B cell (primary cell): ENCODE results near the gene ELL. TPM values are rescaled to one million over a fixed set of nuclear protein-coding genes. Genes with fewer than 3 reads are reported as not detected.

Experiments
- ATAC-seq: fragments of 200-7000 bp; cut with Tn5 transposase; one replicate; pipeline ENCODE4 v1.10.0; 2021; ENCODE audit warnings: low read depth, mild to moderate bottlenecking, moderate number of reproducible peaks, moderate library complexity
- CTCF ChIA-PET: fragments of 350-600 bp; sonication (Branson Sonifier 250); formaldehyde crosslinking; loops from one replicate; lab custom pipeline; 2021; ENCODE audit warnings: antibody characterized with exemption, inconsistent platforms; lab: Charles Lee
- POLR2A ChIA-PET: fragments of 350-600 bp; sonication (Branson Sonifier 250); formaldehyde crosslinking; loops from one replicate; lab custom pipeline; 2021; ENCODE audit warnings: antibody characterized with exemption; lab: Charles Lee
- DNase-seq: peaks from one replicate; pipeline ENCODE4 v3.0.0; 2013
- H2AFZ ChIP-seq: 2 replicates; pipeline ENCODE4 v1.6.1; 2012; ENCODE audit warnings: mild to moderate bottlenecking, low read depth, low read length; ENCODE audit not compliant: insufficient read depth, poor library complexity, severe bottlenecking
- H3K27ac ChIP-seq, 2 donors: 1 replicate in 1 of 2; 2 replicates in 1 of 2; pipeline ENCODE4 v1.5.1; 2012 to 2013; ENCODE audit warnings: low read length in 2 of 2, mild to moderate bottlenecking in 2 of 2, moderate library complexity in 1 of 2
- H3K27me3 ChIP-seq, 4 experiments: fragments of 200-600 bp in 1 of 4; sonication (generic) in 1 of 4; replicated peaks in 1 of 4; 1 replicate in 2 of 4; 2 replicates in 2 of 4; pipeline versions ENCODE4 v1.6.1 to v1.7.0; 2013 to 2016; ENCODE audit warnings: low read length in 3 of 4, mild to moderate bottlenecking in 2 of 4, mixed read lengths in 1 of 4, moderate library complexity in 1 of 4; ENCODE audit not compliant: insufficient read depth in 4 of 4, control insufficient read depth in 3 of 4; ENCODE audit errors: control extremely low read depth in 1 of 4
- H3K36me3 ChIP-seq, 2 experiments: replicated peaks in 1 of 2; 1 replicate in 1 of 2; 2 replicates in 1 of 2; pipeline versions ENCODE4 v1.6.1 to v1.7.1; 2013; ENCODE audit warnings: low read length in 1 of 2; ENCODE audit not compliant: insufficient read depth in 2 of 2, control insufficient read depth in 1 of 2; ENCODE audit errors: control extremely low read depth in 1 of 2, extremely low read depth in 1 of 2
- H3K4me1 ChIP-seq, 2 donors: fragments of 200-600 bp in 1 of 2; sonication (generic) in 1 of 2; 1 replicate in 1 of 2; 2 replicates in 1 of 2; pipeline versions ENCODE4 v1.5.1 to v1.6.1; 2013 to 2017; ENCODE audit warnings: low read length in 2 of 2; ENCODE audit not compliant: control insufficient read depth in 2 of 2, insufficient read depth in 2 of 2
- H3K4me2 ChIP-seq: replicated peaks from 2 replicates; pipeline ENCODE3; 2012; ENCODE audit warnings: mild to moderate bottlenecking, low read depth, low read length; ENCODE audit not compliant: poor library complexity, severe bottlenecking
- H3K4me3 ChIP-seq, 5 experiments: fragments of 200-600 bp in 1 of 5; sonication (generic) in 1 of 5; 1 replicate in 3 of 5; 2 replicates in 2 of 5; pipeline versions ENCODE4 v1.5.1 to v1.7.0; 2011 to 2016; ENCODE audit warnings: low read length in 4 of 5, mild to moderate bottlenecking in 4 of 5, low read depth in 2 of 5, control low read depth in 1 of 5, moderate library complexity in 1 of 5; ENCODE audit not compliant: insufficient read depth in 1 of 5; ENCODE audit errors: control extremely low read depth in 1 of 5, extremely low read depth in 1 of 5
- H3K79me2 ChIP-seq: fragments of 200-600 bp; sonication (generic); one replicate; pipeline ENCODE4 v1.6.0; 2016; ENCODE audit warnings: low read length; ENCODE audit not compliant: control insufficient read depth, insufficient read depth
- H3K9ac ChIP-seq: fragments of 200-600 bp; sonication (generic); 2 replicates; pipeline ENCODE4 v1.6.1; 2017; ENCODE audit warnings: mild to moderate bottlenecking, low read length, moderate library complexity
- H3K9me3 ChIP-seq, 3 donors: one replicate each; pipeline versions ENCODE4 v1.6.1 to v1.7.1; 2013; ENCODE audit warnings: low read length in 2 of 3; ENCODE audit not compliant: control insufficient read depth in 2 of 3, insufficient read depth in 1 of 3; ENCODE audit errors: control extremely low read depth in 1 of 3
- H4K20me1 ChIP-seq: 2 replicates; pipeline ENCODE4 v1.6.0; 2012; ENCODE audit warnings: mild to moderate bottlenecking, low read length; ENCODE audit not compliant: insufficient read depth, control insufficient read depth, poor library complexity, severe bottlenecking
- H3K27ac Mint-ChIP-seq: one replicate; pipeline ENCODE4 v1.8.0; 2021; ENCODE audit warnings: mixed read lengths
- H3K27me3 Mint-ChIP-seq: one replicate; pipeline ENCODE4 v1.8.0; 2021; ENCODE audit warnings: mixed read lengths
- H3K4me1 Mint-ChIP-seq: one replicate; pipeline ENCODE4 v1.8.0; 2021; ENCODE audit warnings: mixed read lengths
- H3K4me3 Mint-ChIP-seq: one replicate; pipeline ENCODE4 v1.8.0; 2021; ENCODE audit warnings: mixed read lengths
- H3K9me3 Mint-ChIP-seq: one replicate; pipeline ENCODE4 v1.8.0; 2022; ENCODE audit warnings: mixed read lengths; ENCODE audit not compliant: insufficient read depth
- EZH2 ChIP-seq: IDR thresholded peaks from 2 replicates; pipeline ENCODE4 v1.6.1; 2012; ENCODE audit warnings: borderline replicate concordance, low read depth, mild to moderate bottlenecking, moderate library complexity, low read length; ENCODE audit not compliant: insufficient read depth, poor library complexity, severe bottlenecking
- WGBS: methylation state at CpG from one replicate; pipeline ENCODE4 v1.1.5; 2013; ENCODE audit warnings: missing lambda C conversion rate; ENCODE audit not compliant: insufficient coverage; 5-methylcytosine and 5-hydroxymethylcytosine counted together
- intact Hi-C: fragments of 100-400 bp; cut with micrococcal nuclease; formaldehyde crosslinking; loops from one replicate; pipeline ENCODE4 v1.10.0; 2022
- polyA plus RNA-seq: library from polyadenylated mRNA; depleted of rRNA; stranded (reverse); fragments of >200 nt; gene quantifications from 2 replicates; pipeline ENCODE4 v1.2.3, GENCODE V29; 2012
- total RNA-seq, 2 donors: library from RNA; stranded (reverse); fragments of 120-200 nt in 1 of 2; gene quantifications; 1 replicate in 1 of 2; 2 replicates in 1 of 2; pipeline versions ENCODE4 v1.2.3 to v1.2.4, GENCODE V29; 2013 to 2022
- TF ChIP-seq, protein P1 (sequence below): fragments of 200-600 bp; IDR thresholded peaks from one replicate; pipeline ENCODE4 v1.8.0; 2022; ENCODE audit warnings: antibody characterized with exemption, mild to moderate bottlenecking

ELL gene
- total and polyA plus RNA-seq, 2 donors (not counting 1 experiment from before 2014, with no cell fraction given): 21.2 to 31.4 TPM

GRCh38 chr19:18430417-18431144 lies 91.3 kb downstream of the ELL start:
- Histone ChIP-seq H3K9me3 (no peaks in the 10 kb centered on the region), H3K4me3 (no peak overlapping the region), H3K79me2 (peaks cover 10% of the 10 kb centered on the region), H3K4me1 (peaks cover 29 to 45% of the 10 kb centered on the region in 2 donors), H3K36me3 (no peaks in the 10 kb centered on the region), H3K9ac (no peak overlapping the region), H3K4me2 (peak overlapping the region; percentile 89), H2AFZ (no peak overlapping the region), H3K27ac (no peak overlapping the region), H4K20me1 (peaks cover 21% of the 10 kb centered on the region), H3K27me3 (no peaks in the 10 kb centered on the region)
- intact Hi-C loops: no loop called here
- no peaks in the 10 kb centered on the region for H3K27me3 Mint-ChIP-seq
- DNase-seq (peak; percentile 38), ATAC-seq (no peak)
- no peak for TF ChIP-seq EZH2
- TF ChIP-seq, protein P1, sequence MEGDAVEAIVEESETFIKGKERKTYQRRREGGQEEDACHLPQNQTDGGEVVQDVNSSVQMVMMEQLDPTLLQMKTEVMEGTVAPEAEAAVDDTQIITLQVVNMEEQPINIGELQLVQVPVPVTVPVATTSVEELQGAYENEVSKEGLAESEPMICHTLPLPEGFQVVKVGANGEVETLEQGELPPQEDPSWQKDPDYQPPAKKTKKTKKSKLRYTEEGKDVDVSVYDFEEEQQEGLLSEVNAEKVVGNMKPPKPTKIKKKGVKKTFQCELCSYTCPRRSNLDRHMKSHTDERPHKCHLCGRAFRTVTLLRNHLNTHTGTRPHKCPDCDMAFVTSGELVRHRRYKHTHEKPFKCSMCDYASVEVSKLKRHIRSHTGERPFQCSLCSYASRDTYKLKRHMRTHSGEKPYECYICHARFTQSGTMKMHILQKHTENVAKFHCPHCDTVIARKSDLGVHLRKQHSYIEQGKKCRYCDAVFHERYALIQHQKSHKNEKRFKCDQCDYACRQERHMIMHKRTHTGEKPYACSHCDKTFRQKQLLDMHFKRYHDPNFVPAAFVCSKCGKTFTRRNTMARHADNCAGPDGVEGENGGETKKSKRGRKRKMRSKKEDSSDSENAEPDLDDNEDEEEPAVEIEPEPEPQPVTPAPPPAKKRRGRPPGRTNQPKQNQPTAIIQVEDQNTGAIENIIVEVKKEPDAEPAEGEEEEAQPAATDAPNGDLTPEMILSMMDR: no peak
- ChIA-PET POLR2A (no interaction called here), CTCF (no interaction called here)
- H3K4me1 Mint-ChIP-seq: peaks cover 31% of the 10 kb centered on the region
- peak overlapping the region; percentile 68 for H3K4me3 Mint-ChIP-seq
- peak overlapping the region; percentile 78 for H3K27ac Mint-ChIP-seq
- 95% methylated on average over 19 of the region's 21 CpGs for WGBS
- no peaks in the 10 kb centered on the region for H3K9me3 Mint-ChIP-seq

DNA sequence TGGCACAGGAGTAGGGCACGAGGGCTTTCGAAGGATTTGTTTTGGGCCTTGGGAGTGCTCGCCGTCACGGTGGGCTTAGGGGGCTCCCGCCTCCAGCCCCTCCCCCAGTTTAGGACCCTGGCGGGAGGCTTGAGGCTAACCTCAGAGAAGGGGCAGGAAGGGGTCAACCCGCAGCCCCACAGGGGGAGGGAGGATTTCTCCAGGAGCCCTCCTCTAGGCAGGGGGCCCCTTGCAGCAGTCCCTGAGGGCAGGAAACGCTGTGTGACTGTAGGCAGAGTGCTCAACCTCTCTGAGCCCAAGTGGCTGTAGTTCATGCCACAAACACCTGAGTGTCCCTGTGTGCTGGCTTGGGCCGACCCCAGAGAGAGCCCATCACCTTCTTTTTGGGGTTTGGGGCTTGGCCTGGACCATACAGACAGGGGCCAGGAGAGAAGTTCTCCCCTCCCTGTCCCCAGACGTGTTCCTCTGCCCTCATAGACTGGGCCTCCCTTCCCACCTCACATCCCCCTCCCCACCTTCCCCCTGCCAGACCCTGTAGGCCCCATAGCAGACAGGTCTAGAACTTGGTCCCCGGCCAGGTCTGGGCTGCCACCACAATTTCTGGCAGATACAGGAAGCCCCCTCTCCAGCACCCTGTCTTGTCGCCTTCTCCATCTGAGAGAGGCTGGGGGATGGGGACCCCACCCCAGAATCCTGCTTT lies 92.0 kb downstream of the ELL start:
- DNase-seq (no peak), ATAC-seq (no peak)
- no peaks in the 10 kb centered on the region for H3K27me3 Mint-ChIP-seq
- H3K4me1 ChIP-seq: peaks cover 29 to 45% of the 10 kb centered on the region in 2 donors
- 13% methylated on average over 11 of the region's 13 CpGs for WGBS
- ChIA-PET POLR2A (interaction anchor here (2.1 kb wide), 1 partner anchor 10 kb away, joined by 15 read pairs; the partner anchor contains the start of gene SSBP4), CTCF (no interaction called here)
- H3K36me3 ChIP-seq: no peaks in the 10 kb centered on the region
- no peaks in the 10 kb centered on the region for H3K9me3 ChIP-seq
- H3K27ac ChIP-seq: peak overlapping the region; percentile 85 to 89
- H3K27ac Mint-ChIP-seq: peak overlapping the region; percentile 86
- H3K4me3 ChIP-seq: peak overlapping the region in 4 of 5 experiments; percentile 54 to 61 (median 58)
- no peak for TF ChIP-seq EZH2
- TF ChIP-seq, protein P1: no peak
- peaks cover 14% of the 10 kb centered on the region for H4K20me1 ChIP-seq
- H3K4me3 Mint-ChIP-seq: peak overlapping the region; percentile 78
- H3K4me1 Mint-ChIP-seq: peaks cover 30% of the 10 kb centered on the region
- H3K9ac ChIP-seq: peak overlapping the region; percentile 69
- peaks cover 10% of the 10 kb centered on the region for H3K79me2 ChIP-seq
- intact Hi-C loops: loop anchor here (1.0 kb wide), 3 partner anchors 7 to 489 kb away; partner anchors contain the start of genes COPE, DDX49 and SSBP4
- H3K9me3 Mint-ChIP-seq: no peaks in the 10 kb centered on the region
- H3K4me2 ChIP-seq: peak overlapping the region; percentile 89
- no peak overlapping the region for H2AFZ ChIP-seq
- H3K27me3 ChIP-seq: no peaks in the 10 kb centered on the region
